ENCODE results near the gene ITIH5. TPM values are rescaled to one million over a fixed set of nuclear protein-coding genes. Genes with fewer than 3 reads are reported as not detected.

ITIH5 gene
- total and polyA plus RNA-seq, 2 of the 8 experiments (the other 6 are each of a cell fraction or from before 2014, with no cell fraction given), result 5.8 to 7.6 TPM

DNA sequence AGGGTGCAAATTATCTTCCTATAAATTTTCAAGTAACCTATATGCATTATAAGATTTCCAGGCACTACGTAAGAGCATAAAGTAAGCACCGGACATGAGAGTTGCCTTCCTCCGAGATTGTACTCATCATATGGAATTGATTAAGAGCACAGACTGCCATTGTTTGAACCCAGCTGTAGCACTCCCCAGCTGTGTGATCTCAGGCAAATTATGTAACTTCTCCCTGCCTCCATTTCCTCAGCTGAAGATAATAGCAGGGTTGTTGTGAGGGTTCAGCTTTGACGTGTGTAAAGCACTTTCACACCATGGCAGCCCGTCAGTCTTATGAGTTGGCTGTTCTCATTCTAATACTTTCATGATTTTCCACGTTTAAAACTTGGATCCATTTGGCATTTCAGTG is 122.6 kb downstream of the ITIH5 start:
- Histone ChIP-seq H3K4me2 (ENCODE audit: insufficient read depth in 1 of 2, low read depth in 2 of 2, low read length in 2 of 2) (no peak overlapping the region), H3K79me1 (ENCODE audit: low read depth, low read length) (no peaks in the 10 kb centered on the region), H3K9ac (replicated peaks in 1 of 4; ENCODE audit: extremely low read depth in 1 of 4, low read depth in 3 of 4, low read length in 3 of 4) (no peak overlapping the region), H3K79me2 (ENCODE audit: control insufficient read depth in 1 of 2, insufficient read depth in 2 of 2, low read length in 2 of 2) (no peaks in the 10 kb centered on the region), H3K23me2 (ENCODE audit: low read depth, low read length) (no peaks in the 10 kb centered on the region), H3K23ac (ENCODE audit: insufficient read length) (no peak overlapping the region), H4K8ac (ENCODE audit: extremely low read depth, insufficient read depth, low read length) (no peak overlapping the region), H2AFZ (ENCODE audit: low read length) (no peak overlapping the region), H3K27me3 (replicated peaks in 1 of 4; ENCODE audit: control insufficient read depth in 3 of 4, extremely low read depth in 1 of 4, insufficient read depth in 3 of 4, low read length in 3 of 4) (no peaks in the 10 kb centered on the region), H2BK15ac (ENCODE audit: low read length) (peak overlapping the region; percentile 75; the same call in 1 of the 2 replicates), H3K4me1 (replicated peaks in 1 of 4; ENCODE audit: control insufficient read depth in 3 of 4, insufficient read depth in 4 of 4, low read length in 3 of 4) (peaks cover 2 to 21% (median 9%) of the 10 kb centered on the region in 4 experiments), H3K14ac (ENCODE audit: insufficient read length) (no peak overlapping the region), H2BK12ac (ENCODE audit: low read depth, low read length) (no peak overlapping the region), H3K4me3 (ENCODE audit: extremely low read depth in 1 of 4, insufficient read depth in 2 of 4, low read depth in 3 of 4, low read length in 4 of 4) (no peak overlapping the region), H4K5ac (ENCODE audit: insufficient read length, low read depth, low read length) (no peak overlapping the region), H2AK5ac (ENCODE audit: low read depth, low read length) (no peak overlapping the region), H3K4ac (replicated peaks; ENCODE audit: insufficient read length, low read depth, low read length) (no peak overlapping the region), H2BK5ac (ENCODE audit: low read depth, low read length) (no peak overlapping the region), H3K36me3 (ENCODE audit: control insufficient read depth in 2 of 4, insufficient read depth in 4 of 4, low read length in 3 of 4) (no peaks in the 10 kb centered on the region), H2BK20ac (ENCODE audit: low read length) (no peak overlapping the region), H4K20me1 (replicated peaks in 1 of 2; ENCODE audit: control insufficient read depth in 1 of 2, insufficient read depth in 2 of 2, low read length in 2 of 2) (no peaks in the 10 kb centered on the region), H2BK120ac (replicated peaks; ENCODE audit: low read depth, low read length) (no peak overlapping the region), H3K56ac (replicated peaks; ENCODE audit: insufficient read length, low read depth, low read length) (no peak overlapping the region), H3K9me3 (ENCODE audit: insufficient read depth in 2 of 2, low read depth in 1 of 2, low read length in 1 of 2) (no peaks in the 10 kb centered on the region), H3K18ac (ENCODE audit: extremely low read depth, low read length) (no peak overlapping the region), H4K91ac (replicated peaks; ENCODE audit: insufficient read length, low read length) (no peak overlapping the region), H3K27ac (ENCODE audit: low read depth, low read length) (no peak overlapping the region)
- CTCF ChIA-PET (ENCODE audit: partially characterized antibody), result interaction anchor here (1.2 to 1.7 kb wide), 3 partner anchors 9 to 143 kb away, joined by 4 to 5 read pairs (median 4); no protein-coding TSS in a partner anchor
- POLR2A ChIA-PET (ENCODE audit: partially characterized antibody), result no interaction called here
- DNase-seq (ENCODE audit: low read depth in 1 of 2, low spot score in 2 of 2) (no peak), FAIRE-seq (no peak)
- whole genome bisulfite sequencing, 2 experiments (ENCODE audit: extremely low coverage in 1 of 2, insufficient coverage in 1 of 2, insufficient read length in 1 of 2, insufficient replicate concordance in 2 of 2, low coverage in 1 of 2, low lambda C conversion rate in 2 of 2, missing lambda C conversion rate in 1 of 2), result 87% methylated on average over 6 of the region's 6 CpGs; no CpG with 5 or more reads in 1 of the 2 experiments
- TF ChIP-seq, protein P1, sequence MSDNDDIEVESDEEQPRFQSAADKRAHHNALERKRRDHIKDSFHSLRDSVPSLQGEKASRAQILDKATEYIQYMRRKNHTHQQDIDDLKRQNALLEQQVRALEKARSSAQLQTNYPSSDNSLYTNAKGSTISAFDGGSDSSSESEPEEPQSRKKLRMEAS (IDR thresholded peaks at IDR 0.05), result no peak
- TF ChIP-seq CHD2 (IDR thresholded peaks at IDR 0.05; ENCODE audit: low read length), result no peak
- TF ChIP-seq BACH1 (IDR thresholded peaks at IDR 0.05; ENCODE audit: low read length), result no peak
- TF ChIP-seq CREB1 (IDR thresholded peaks at IDR 0.05), result no peak
- TF ChIP-seq EGR1 (IDR thresholded peaks at IDR 0.05; ENCODE audit: borderline replicate concordance, low read depth, low read length), result no peak
- no peak for TF ChIP-seq RAD21 (IDR thresholded peaks at IDR 0.05 in 1 of 2, conservative IDR thresholded peaks at IDR 0.05 in 1 of 2; ENCODE audit: low read depth in 2 of 2, low read length in 2 of 2)
- no peak for TF ChIP-seq YY1 (IDR thresholded peaks at IDR 0.05; ENCODE audit: low read depth, low read length)

Data from H1 (cell line).